PC-3 (cell line): ENCODE results near the gene TMEM38B. TPM values are rescaled to one million over a fixed set of nuclear protein-coding genes. Genes with fewer than 3 reads are reported as not detected.
A peak's percentile ranks its signal among the peaks of the same experiment; 100 is the strongest.

ENCODE experiments used
- ATAC-seq: fragments of 200-7000 bp; cut with Tn5 transposase; 2 replicates; pipeline ENCODE4 v1.9.1; 2020; ENCODE audit warnings: mild to moderate bottlenecking, moderate library complexity
- BruUV-seq: library from RNA; stranded (reverse); fragments of 400-500 nt; replicated peaks from 2 replicates; lab custom pipeline; 2021; lab: Mats Ljungman, UMichigan
- CTCF ChIA-PET: fragments of 300-600 bp; sonication (Branson Sonifier 250); formaldehyde crosslinking; loops from one replicate; lab custom pipeline; 2022; ENCODE audit warnings: antibody characterized with exemption; lab: Charles Lee
- POLR2A ChIA-PET: fragments of 300-600 bp; sonication (Branson Sonifier 250); formaldehyde crosslinking; loops from one replicate; lab custom pipeline; 2022; ENCODE audit warnings: antibody characterized with exemption; ENCODE audit not compliant: unreplicated experiment; lab: Charles Lee
- DNase-seq: peaks from one replicate; pipeline ENCODE4 v3.0.0-alpha.2; 2015
- H2AFZ ChIP-seq: fragments of 300-600 bp; sonication (generic); 2 replicates; pipeline ENCODE4 v1.6.0; 2016; ENCODE audit warnings: antibody characterized with exemption, low read length
- H3F3A ChIP-seq: fragments of 300-600 bp; sonication (generic); one replicate; pipeline ENCODE4 v1.6.0; 2017; ENCODE audit warnings: antibody characterized with exemption, low read length, control low read depth, mild to moderate bottlenecking; ENCODE audit not compliant: unreplicated experiment
- H3K27ac ChIP-seq: fragments of 300-600 bp; sonication (generic); 2 replicates; pipeline ENCODE4 v1.5.1; 2016; ENCODE audit warnings: mild to moderate bottlenecking, low read length
- H3K27me3 ChIP-seq: fragments of 300-600 bp; sonication (generic); 2 replicates; pipeline ENCODE4 v1.6.1; 2016; ENCODE audit warnings: low read length, mixed read lengths
- H3K36me3 ChIP-seq: fragments of 300-600 bp; sonication (generic); 2 replicates; pipeline ENCODE4 v1.6.1; 2016; ENCODE audit warnings: low read depth, mixed run types, low read length, mixed read lengths
- H3K4me1 ChIP-seq: fragments of 300-600 bp; sonication (generic); 2 replicates; pipeline ENCODE4 v1.5.1; 2016; ENCODE audit warnings: low read length; ENCODE audit not compliant: insufficient read depth
- H3K4me2 ChIP-seq: fragments of 300-600 bp; sonication (generic); 2 replicates; pipeline ENCODE4 v1.6.0; 2016; ENCODE audit warnings: low read length
- H3K4me3 ChIP-seq: fragments of 300-600 bp; sonication (generic); 2 replicates; pipeline ENCODE4 v1.5.1; 2016; ENCODE audit warnings: mild to moderate bottlenecking, low read length, mixed read lengths
- H3K79me2 ChIP-seq: fragments of 300-600 bp; sonication (generic); 2 replicates; pipeline ENCODE4 v1.6.1; 2017; ENCODE audit warnings: low read length, mixed read lengths
- H3K9ac ChIP-seq: fragments of 300-600 bp; sonication (generic); 2 replicates; pipeline ENCODE4 v1.6.0; 2016; ENCODE audit warnings: mild to moderate bottlenecking, low read length
- H3K9me2 ChIP-seq: fragments of 300-600 bp; sonication (generic); replicated peaks from 2 replicates; pipeline ENCODE4 v1.6.1; 2016; ENCODE audit warnings: mixed run types, low read length, mixed read lengths
- H3K9me3 ChIP-seq: fragments of 300-600 bp; sonication (generic); 2 replicates; pipeline ENCODE4 v1.6.1; 2016; ENCODE audit warnings: low read length, mixed read lengths
- H4K20me1 ChIP-seq: fragments of 300-600 bp; sonication (generic); 2 replicates; pipeline ENCODE4 v1.6.1; 2016; ENCODE audit warnings: low read length, mixed read lengths
- CTCF ChIP-seq: fragments of 300-600 bp; sonication (generic); conservative IDR thresholded peaks from 2 replicates; pipeline ENCODE4 v1.5.1; 2017; ENCODE audit warnings: antibody characterized with exemption, low read depth, mild to moderate bottlenecking, low read length
- EZH2 ChIP-seq: fragments of 300-600 bp; sonication (generic); IDR thresholded peaks from one replicate; pipeline ENCODE4 v1.6.1; 2017; ENCODE audit warnings: antibody characterized with exemption, mild to moderate bottlenecking, low read length; ENCODE audit not compliant: unreplicated experiment
- EZH2phosphoT487 ChIP-seq: fragments of 300-600 bp; sonication (generic); IDR thresholded peaks from 2 replicates; pipeline ENCODE4 v1.6.1; 2018; ENCODE audit warnings: mild to moderate bottlenecking, antibody characterized with exemption, low read length, borderline replicate concordance
- intact Hi-C: fragments of 100-400 bp; cut with micrococcal nuclease; formaldehyde crosslinking; loops from 2 replicates; pipeline ENCODE4 v1.9.0; 2023
- total RNA-seq: library from RNA; depleted of rRNA; stranded (reverse); fragments of >200 nt; gene quantifications from 2 replicates; pipeline ENCODE4 v1.2.3, GENCODE V29; 2014

TMEM38B gene
- total RNA-seq, 1 experiment from 2014 or later: 16.0 TPM

GRCh38 chr9:105690742-105691141 is 3.6 kb upstream of the TMEM38B start:
- Histone ChIP-seq H3K79me2 (peaks cover 8% of the 10 kb centered on the region), H3K4me1 (peaks cover 5% of the 10 kb centered on the region; the same call in 1 of the 2 replicates), H3K4me2 (no peak overlapping the region), H3K9me2 (no peaks in the 10 kb centered on the region), H3K4me3 (no peak overlapping the region), H3K36me3 (no peaks in the 10 kb centered on the region), H3F3A (no peaks in the 10 kb centered on the region), H2AFZ (no peak overlapping the region), H3K27me3 (no peaks in the 10 kb centered on the region), H3K9me3 (no peaks in the 10 kb centered on the region), H3K9ac (no peak overlapping the region), H4K20me1 (no peaks in the 10 kb centered on the region), H3K27ac (no peak overlapping the region)
- intact Hi-C loops: loop anchor here (2.0 kb wide), 2 partner anchors 58 to 82 kb away; no protein-coding TSS in a partner anchor
- POLR2A ChIA-PET: no interaction called here
- peak; percentile 27 for DNase-seq
- BruUV-seq: no TSS peak
- ATAC-seq: no peak
- CTCF ChIA-PET: interaction anchor here (0.8 kb wide), 1 partner anchor 53 kb away, joined by 3 read pairs; no protein-coding TSS in a partner anchor
- TF ChIP-seq EZH2phosphoT487: no peak
- TF ChIP-seq CTCF: peak; percentile 35
- TF ChIP-seq EZH2: no peak

GRCh38 chr9:105693435-105694189 is 729 bp upstream of the TMEM38B start:
- Histone ChIP-seq H3K4me3 (peak overlapping the region; percentile 98), H3K27me3 (no peaks in the 10 kb centered on the region), H3F3A (no peaks in the 10 kb centered on the region), H3K4me2 (peak overlapping the region; percentile 87), H3K9ac (peak overlapping the region; percentile 66; the same call in 1 of the 2 replicates), H2AFZ (peak overlapping the region; percentile 86), H3K9me2 (no peaks in the 10 kb centered on the region), H3K27ac (no peak overlapping the region), H4K20me1 (no peaks in the 10 kb centered on the region), H3K4me1 (peaks cover 7% of the 10 kb centered on the region; the same call in 1 of the 2 replicates), H3K36me3 (no peaks in the 10 kb centered on the region), H3K9me3 (no peaks in the 10 kb centered on the region), H3K79me2 (peaks cover 36% of the 10 kb centered on the region)
- ATAC-seq (peak; percentile 6; the same call in 1 of the 2 replicates), DNase-seq (peak; percentile 7)
- CTCF ChIA-PET: interaction anchor here (0.6 kb wide), 1 partner anchor 985 kb away, joined by 4 read pairs; no protein-coding TSS in a partner anchor
- no peak for TF ChIP-seq EZH2phosphoT487
- TF ChIP-seq CTCF: no peak
- no peak for TF ChIP-seq EZH2
- intact Hi-C loops: loop anchor here (1.0 to 2.0 kb wide), 2 partner anchors 25 to 267 kb away; no protein-coding TSS in a partner anchor
- POLR2A ChIA-PET: no interaction called here
- no TSS peak for BruUV-seq
